ENCODE data around the gene SIRPD.

The SIRPD gene

DNA sequence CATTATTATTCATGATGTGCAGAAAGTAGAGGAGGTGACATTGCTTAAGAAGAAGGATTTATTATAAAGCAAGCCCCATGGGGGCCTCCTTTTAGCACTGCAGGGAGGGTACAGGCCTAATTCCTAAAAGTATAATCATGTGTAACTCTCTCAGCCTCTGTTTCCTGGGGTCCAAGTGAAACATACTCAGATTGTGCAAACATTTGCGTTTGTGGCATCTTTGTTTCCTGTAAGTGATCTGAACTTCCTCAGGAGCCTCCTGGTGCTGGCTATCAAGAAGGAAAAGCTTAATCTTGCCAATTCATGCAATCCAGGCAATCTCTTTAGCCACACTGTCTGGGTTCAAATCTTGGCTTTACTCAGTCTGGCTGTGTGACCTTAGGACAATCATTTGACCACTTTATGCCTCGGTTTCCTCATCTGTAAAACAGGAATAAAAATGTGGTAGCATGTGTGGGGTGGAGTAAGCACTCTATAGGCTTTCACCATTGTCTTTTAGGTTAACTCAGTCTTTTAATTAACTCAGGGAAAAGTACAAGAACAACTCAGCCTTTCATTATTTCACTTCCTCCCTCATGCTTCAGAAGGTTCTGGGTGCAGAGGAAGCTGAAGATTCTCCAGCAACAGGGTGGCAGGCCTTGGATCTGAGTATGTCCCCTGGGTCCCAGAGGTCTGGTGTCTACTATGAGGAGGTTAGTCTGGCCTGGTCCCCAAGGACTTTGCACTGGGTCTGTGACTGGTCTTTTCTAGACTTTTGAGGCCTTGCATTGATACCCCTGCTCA, 65.5 kb downstream of the SIRPD start:
- DNase-seq = no peak

DNA sequence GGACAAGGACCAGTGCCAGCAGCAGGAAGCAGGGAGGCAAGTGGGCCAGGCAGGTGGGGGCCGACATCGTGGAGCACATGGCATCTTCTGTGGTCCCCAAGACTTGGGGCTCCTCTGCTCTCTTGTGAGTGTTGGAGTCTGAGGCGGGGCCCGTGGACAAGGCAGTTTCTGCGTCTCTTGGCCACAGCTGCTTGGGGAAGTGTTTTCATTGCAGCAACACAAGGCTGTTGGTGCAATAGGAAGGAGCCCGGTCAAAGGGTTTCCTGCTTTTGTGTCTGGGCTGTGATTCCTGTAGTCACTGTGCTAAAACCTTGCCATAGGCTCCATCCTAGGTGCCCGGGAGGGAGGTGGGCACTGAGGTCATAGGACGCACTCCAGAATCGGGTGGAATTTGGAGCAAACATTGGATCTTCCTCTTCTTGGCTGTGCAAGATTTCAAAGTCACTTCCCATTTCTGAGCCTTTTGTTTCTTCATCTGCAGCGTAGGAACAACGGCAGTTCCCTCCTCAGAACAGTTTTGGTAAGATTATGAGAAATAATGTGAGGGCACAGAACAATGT, 66.1 kb downstream of the SIRPD start, which contains the start of gene SIRPB2:
TSS of gene SIRPB2 (minus strand) at position 140 of the 560 bp plus-strand sequence. CDS start at position 79, 61 bp downstream.
- no peak for DNase-seq

DNA sequence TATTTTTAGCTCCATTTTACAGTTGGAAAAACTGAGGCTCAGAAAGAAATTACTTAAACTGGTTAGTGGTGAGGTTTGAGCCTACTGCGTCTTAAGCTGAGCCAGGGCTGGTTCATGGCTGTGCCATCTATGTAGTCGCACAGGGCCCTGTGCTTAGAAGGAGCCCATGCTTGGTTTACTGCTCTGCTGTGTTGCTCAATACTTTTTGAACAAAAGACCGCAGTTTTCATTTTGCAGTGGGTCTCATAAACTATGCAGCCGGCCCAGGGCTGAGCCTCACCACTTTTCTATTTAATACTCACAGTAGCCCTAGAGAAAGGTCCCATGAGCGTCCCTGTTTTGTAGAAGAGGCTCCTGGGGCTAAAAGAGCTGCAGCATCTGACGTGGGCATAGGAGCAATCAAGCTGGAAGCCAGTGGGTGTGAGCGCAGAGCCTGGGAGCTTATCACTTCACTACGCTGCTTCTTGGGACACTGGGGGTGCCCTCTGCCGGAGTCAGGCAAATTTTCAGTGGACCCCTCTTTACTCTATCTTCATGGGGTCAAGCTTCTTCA, 66.8 kb downstream of the SIRPD start:
- no peak for DNase-seq

DNA sequence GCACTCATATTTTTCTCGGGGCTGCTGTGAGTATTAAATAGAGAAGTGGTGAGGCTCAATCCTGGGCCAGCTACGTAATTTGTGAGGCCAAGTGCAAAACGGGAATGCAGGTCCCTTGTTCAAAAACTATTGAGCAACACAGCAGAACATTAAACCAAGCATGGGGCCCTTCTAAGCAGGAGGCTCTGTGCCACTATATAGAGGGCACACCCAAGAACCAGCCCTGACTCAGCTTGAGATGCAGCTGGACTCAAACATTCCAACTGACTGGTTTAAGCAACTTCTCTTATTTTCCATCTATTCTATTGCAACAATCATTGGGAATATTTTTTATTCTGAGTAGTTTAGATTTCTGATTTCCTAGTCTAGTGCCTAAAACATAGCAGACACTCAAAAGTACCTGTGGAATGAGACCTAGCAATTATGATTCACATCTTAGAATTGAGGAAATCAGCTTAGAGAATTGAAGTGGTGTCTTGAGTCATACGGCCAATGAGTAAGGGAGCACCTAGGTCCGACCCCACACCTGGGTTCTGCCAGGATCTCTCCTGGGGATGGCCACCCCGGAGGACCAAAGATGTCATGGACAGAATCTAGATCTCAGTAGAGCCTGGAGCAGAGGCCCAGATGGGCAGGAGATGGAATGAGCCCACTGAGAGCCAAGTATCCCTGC, 67.6 kb downstream of the SIRPD start:
- no peak for DNase-seq

DNA sequence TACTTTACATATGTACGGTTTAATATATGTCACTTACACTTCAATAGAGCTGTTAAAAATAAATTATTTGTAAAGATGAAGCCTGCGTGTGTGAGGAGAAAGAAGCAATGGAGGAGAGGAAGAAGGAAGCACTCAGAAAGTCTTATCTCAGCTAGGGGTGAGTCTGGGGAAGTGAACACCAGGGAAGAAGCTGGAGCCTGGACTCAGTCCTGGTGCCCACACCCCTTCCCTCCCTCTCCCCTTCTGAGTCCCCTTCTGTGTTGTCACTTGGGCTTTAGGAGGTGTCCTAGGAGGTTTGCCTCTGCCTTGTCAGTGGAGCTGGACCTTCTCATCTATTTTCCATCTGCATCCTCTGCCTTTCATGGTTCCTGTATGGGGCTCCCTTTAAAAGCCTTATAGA, 68.2 kb downstream of the SIRPD start:
- DNase-seq = no peak

DNA sequence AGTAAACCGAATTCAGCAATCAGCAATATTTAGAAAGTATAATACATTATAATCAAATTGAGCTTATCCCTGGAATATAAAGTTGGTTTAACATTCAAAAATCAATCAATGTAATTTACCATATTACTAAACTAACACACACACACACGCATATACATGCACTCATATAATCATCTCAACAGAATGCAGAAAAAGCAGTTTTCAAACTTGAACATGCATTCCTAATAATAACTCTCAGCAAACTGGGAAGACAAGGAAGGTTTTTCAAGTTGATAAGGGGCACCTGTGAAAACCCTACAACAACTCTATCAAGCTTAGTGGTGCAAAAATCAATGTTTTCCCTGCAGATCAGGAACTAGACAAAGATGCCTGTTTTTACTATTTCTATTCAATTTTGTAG, 70.9 kb downstream of the SIRPD start:
- DNase-seq = no peak

DNA sequence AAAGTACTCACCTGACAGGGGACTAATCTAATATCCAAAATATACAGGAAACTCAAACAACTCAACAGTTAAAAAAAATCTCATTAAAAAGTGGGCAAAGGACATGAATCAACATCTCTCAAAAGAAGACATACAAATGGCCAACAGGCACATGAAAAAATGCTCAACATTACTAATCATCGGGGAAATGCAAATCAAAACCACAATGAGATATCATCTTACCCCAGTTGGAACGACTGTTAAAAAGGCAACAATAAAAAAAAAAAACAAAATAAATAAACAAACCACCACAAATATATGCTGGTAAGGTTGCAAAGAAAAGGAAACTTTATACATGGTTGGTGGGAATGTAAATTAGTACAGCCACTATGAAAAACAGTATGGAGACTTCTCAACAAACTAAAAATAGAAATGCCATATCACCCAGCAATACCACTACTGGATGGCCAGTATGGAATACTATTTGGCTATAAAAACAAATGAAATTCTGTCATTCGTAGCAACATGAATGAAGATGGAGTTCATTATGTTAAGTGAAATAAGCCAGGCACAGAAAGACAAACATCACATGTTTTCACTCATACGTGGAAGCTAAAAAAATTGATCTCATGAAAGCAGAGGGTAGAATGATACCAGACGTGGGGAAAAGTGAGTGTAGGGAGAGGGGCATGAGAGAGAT, 72.9 kb downstream of the SIRPD start:
- DNase-seq = no peak

Measured in activated T-cell treated with anti-CD3 and anti-CD28 coated beads, Interleukin-2, amount 50 U/mL, for 48 hours (primary cell).